Neural cell (in vitro differentiated cells): ENCODE results near the gene LIPM. TPM values are rescaled to one million over a fixed set of nuclear protein-coding genes. Genes with fewer than 3 reads are reported as not detected.

Experiments used
- H2AFZ ChIP-seq: fragments of 200-600, 300-800 bp; sonication (generic), shearing (Covaris generic); 2 replicates; pipeline ENCODE4 v1.6.0; 2014; ENCODE audit warnings: low read depth, mild to moderate bottlenecking, antibody characterized with exemption, low read length, moderate library complexity
- H3F3A ChIP-seq: fragments of 200-600 bp; shearing (Covaris generic); 2 replicates; pipeline ENCODE4 v1.6.1; 2016; ENCODE audit warnings: mild to moderate bottlenecking, moderate library complexity, mixed read lengths, antibody characterized with exemption, low read length; ENCODE audit not compliant: insufficient read depth, poor library complexity, severe bottlenecking
- H3K27ac ChIP-seq: fragments of 200-600, 300-800 bp; sonication (generic), shearing (Covaris generic); 2 replicates; pipeline ENCODE4 v1.5.1; 2014; ENCODE audit warnings: mild to moderate bottlenecking, low read length, moderate library complexity
- H3K27me3 ChIP-seq: fragments of 300-800, 200-600 bp; sonication (generic), shearing (Covaris generic); 2 replicates; pipeline ENCODE4 v1.6.0; 2014; ENCODE audit warnings: mild to moderate bottlenecking, low read depth, low read length, moderate library complexity; ENCODE audit not compliant: insufficient read depth
- H3K36me3 ChIP-seq: fragments of 300-800, 200-600 bp; sonication (generic), shearing (Covaris generic); 2 replicates; pipeline ENCODE4 v1.5.1; 2014; ENCODE audit warnings: mild to moderate bottlenecking, antibody characterized with exemption, low read length, moderate library complexity; ENCODE audit not compliant: insufficient read depth
- H3K4me2 ChIP-seq: fragments of 300-800, 200-600 bp; sonication (generic), shearing (Covaris generic); 2 replicates; pipeline ENCODE4 v1.6.0; 2014; ENCODE audit warnings: mild to moderate bottlenecking, low read length
- H3K4me3 ChIP-seq: fragments of 300-800, 200-600 bp; sonication (generic), shearing (Covaris generic); 2 replicates; pipeline ENCODE4 v1.5.1; 2014; ENCODE audit warnings: mild to moderate bottlenecking, low read length, moderate library complexity
- H3K79me2 ChIP-seq: fragments of 200-600 bp; shearing (Covaris generic); replicated peaks from 2 replicates; pipeline ENCODE4 v1.6.0; 2014; ENCODE audit warnings: mild to moderate bottlenecking, low read length, moderate library complexity; ENCODE audit not compliant: insufficient read depth
- H3K9ac ChIP-seq: fragments of 300-800, 200-600 bp; sonication (generic), shearing (Covaris generic); 2 replicates; pipeline ENCODE4 v1.6.1; 2016; ENCODE audit warnings: mild to moderate bottlenecking, low read length, mixed read lengths
- H3K9me2 ChIP-seq: fragments of 200-600 bp; shearing (Covaris generic); 2 replicates; pipeline ENCODE4 v1.6.1; 2016; ENCODE audit warnings: mild to moderate bottlenecking, low read length, mixed read lengths; ENCODE audit not compliant: insufficient read depth
- H3K9me3 ChIP-seq: fragments of 200-600, 300-800 bp; sonication (generic), shearing (Covaris generic); 2 replicates; pipeline ENCODE4 v1.6.1; 2016; ENCODE audit warnings: mild to moderate bottlenecking, mixed run types, low read length, moderate library complexity, mixed read lengths
- H4K20me1 ChIP-seq: fragments of 200-600 bp; shearing (Covaris generic); 2 replicates; pipeline ENCODE4 v1.6.1; 2016; ENCODE audit warnings: mild to moderate bottlenecking, mixed run types; ENCODE audit not compliant: insufficient read depth
- CTCF ChIP-seq: fragments of 450-650 bp; IDR thresholded peaks from 2 replicates; pipeline ENCODE4 v1.5.1; 2014; ENCODE audit warnings: antibody characterized with exemption, mild to moderate bottlenecking, moderate library complexity; ENCODE audit not compliant: poor library complexity, severe bottlenecking
- EP300 ChIP-seq: fragments of 450-650 bp; conservative IDR thresholded peaks from 2 replicates; pipeline ENCODE4 v1.6.1; 2014; ENCODE audit warnings: antibody characterized with exemption, mild to moderate bottlenecking, moderate library complexity; ENCODE audit not compliant: poor library complexity, severe bottlenecking
- EZH2 ChIP-seq: fragments of 200-600, 300-800 bp; shearing (Covaris generic), sonication (generic); IDR thresholded peaks from 2 replicates; pipeline ENCODE4 v1.6.1; 2014; ENCODE audit warnings: antibody characterized with exemption, low read length, borderline replicate concordance, mild to moderate bottlenecking; ENCODE audit not compliant: insufficient read depth, poor library complexity, severe bottlenecking
- MXI1 ChIP-seq: fragments of 450-650 bp; conservative IDR thresholded peaks from 2 replicates; pipeline ENCODE4 v1.6.1; 2014; ENCODE audit warnings: antibody characterized with exemption, mild to moderate bottlenecking; ENCODE audit not compliant: poor library complexity, severe bottlenecking
- POLR2AphosphoS5 ChIP-seq: IDR thresholded peaks from 2 replicates; pipeline ENCODE4 v1.6.1; 2012
- RAD21 ChIP-seq: fragments of 450-650 bp; conservative IDR thresholded peaks from 2 replicates; pipeline ENCODE4 v1.6.1; 2014; ENCODE audit warnings: antibody characterized with exemption, mild to moderate bottlenecking, moderate library complexity
- SMC3 ChIP-seq: fragments of 450-650 bp; conservative IDR thresholded peaks from 2 replicates; pipeline ENCODE4 v1.6.1; 2014; ENCODE audit warnings: antibody characterized with exemption, mild to moderate bottlenecking, moderate library complexity; ENCODE audit not compliant: poor library complexity
- TAF1 ChIP-seq: IDR thresholded peaks from 2 replicates; pipeline ENCODE4 v1.6.1; 2012; ENCODE audit warnings: low read depth
- polyA plus RNA-seq: library from polyadenylated mRNA; depleted of rRNA; stranded (reverse); fragments of >200 nt; gene quantifications from 2 replicates; pipeline ENCODE4 v1.2.3, GENCODE V29; 2014
- TF ChIP-seq, protein P1 (sequence below): IDR thresholded peaks from 2 replicates; pipeline ENCODE4 v1.6.1; 2012; ENCODE audit warnings: borderline replicate concordance

Gene LIPM
- polyA plus RNA-seq, 1 donor from 2014 or later, result not detected

DNA sequence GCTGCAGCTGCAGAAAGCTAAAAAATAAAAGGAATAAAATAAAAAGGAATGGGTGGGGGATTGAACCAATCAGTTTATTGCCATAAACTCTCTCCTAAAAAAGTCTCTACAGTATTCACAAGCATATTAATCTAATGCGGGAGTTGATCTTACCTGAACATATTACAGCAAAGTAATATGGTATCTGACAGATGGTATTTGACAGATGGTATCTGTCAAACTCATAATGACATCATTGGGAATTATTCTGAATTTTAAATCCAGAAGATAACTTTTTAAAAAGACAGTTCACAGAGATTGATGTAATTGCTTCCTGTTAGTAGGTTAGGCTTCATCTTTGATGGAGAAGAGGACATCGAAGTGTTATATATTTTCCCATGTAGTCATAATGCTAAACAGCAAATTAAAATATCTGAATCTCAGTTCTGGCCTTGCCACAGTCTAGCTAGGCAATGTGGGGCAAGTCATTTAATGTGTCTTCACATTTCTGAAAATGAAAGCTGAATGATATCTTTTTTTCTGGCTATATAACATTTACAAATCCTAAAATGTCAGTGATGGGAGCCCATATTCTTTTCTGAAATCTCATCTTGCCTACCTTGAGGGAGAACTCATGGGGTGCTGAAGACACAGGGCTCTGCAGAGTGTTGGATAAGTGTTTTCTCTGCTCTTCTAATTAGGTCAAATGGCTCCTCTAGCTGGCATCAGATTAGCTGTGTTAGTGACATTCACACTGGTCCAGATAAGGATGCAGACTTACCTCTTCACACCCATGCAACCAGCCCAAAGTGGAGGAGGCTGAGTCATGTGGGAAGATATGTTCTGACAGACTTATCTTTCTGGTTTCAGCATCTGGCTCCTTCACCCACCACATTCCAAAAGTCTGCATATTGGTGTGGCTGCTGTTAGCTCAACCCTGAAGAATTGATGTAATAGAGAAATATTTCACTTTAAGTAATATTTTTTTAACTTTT lies 2.1 kb upstream of the LIPM start:
- Histone ChIP-seq H4K20me1 (no peaks in the 10 kb centered on the region), H3K27me3 (no peaks in the 10 kb centered on the region), H3K36me3 (no peaks in the 10 kb centered on the region), H3K4me3 (no peak overlapping the region), H3K27ac (peak overlapping the region; percentile 47), H3K9ac (no peak overlapping the region), H3K9me3 (no peaks in the 10 kb centered on the region), H3K79me2 (no peaks in the 10 kb centered on the region), H3K9me2 (no peaks in the 10 kb centered on the region), H3F3A (no peaks in the 10 kb centered on the region), H2AFZ (no peak overlapping the region), H3K4me2 (no peak overlapping the region)
- TF ChIP-seq RAD21, result no peak
- TF ChIP-seq EP300, result peak; percentile 78

- TF ChIP-seq EP300 (no peak), POLR2AphosphoS5 (no peak), MXI1 (no peak), TAF1 (no peak), EZH2 (no peak), RAD21 (no peak), CTCF (no peak), SMC3 (no peak)
- TF ChIP-seq, protein P1, sequence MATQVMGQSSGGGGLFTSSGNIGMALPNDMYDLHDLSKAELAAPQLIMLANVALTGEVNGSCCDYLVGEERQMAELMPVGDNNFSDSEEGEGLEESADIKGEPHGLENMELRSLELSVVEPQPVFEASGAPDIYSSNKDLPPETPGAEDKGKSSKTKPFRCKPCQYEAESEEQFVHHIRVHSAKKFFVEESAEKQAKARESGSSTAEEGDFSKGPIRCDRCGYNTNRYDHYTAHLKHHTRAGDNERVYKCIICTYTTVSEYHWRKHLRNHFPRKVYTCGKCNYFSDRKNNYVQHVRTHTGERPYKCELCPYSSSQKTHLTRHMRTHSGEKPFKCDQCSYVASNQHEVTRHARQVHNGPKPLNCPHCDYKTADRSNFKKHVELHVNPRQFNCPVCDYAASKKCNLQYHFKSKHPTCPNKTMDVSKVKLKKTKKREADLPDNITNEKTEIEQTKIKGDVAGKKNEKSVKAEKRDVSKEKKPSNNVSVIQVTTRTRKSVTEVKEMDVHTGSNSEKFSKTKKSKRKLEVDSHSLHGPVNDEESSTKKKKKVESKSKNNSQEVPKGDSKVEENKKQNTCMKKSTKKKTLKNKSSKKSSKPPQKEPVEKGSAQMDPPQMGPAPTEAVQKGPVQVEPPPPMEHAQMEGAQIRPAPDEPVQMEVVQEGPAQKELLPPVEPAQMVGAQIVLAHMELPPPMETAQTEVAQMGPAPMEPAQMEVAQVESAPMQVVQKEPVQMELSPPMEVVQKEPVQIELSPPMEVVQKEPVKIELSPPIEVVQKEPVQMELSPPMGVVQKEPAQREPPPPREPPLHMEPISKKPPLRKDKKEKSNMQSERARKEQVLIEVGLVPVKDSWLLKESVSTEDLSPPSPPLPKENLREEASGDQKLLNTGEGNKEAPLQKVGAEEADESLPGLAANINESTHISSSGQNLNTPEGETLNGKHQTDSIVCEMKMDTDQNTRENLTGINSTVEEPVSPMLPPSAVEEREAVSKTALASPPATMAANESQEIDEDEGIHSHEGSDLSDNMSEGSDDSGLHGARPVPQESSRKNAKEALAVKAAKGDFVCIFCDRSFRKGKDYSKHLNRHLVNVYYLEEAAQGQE, result no peak
- Histone ChIP-seq H3K4me2 (no peak overlapping the region), H3K9ac (no peak overlapping the region), H2AFZ (no peak overlapping the region), H3K27me3 (no peaks in the 10 kb centered on the region), H3F3A (no peaks in the 10 kb centered on the region), H3K9me3 (no peaks in the 10 kb centered on the region), H3K79me2 (no peaks in the 10 kb centered on the region), H3K4me3 (no peak overlapping the region), H3K36me3 (no peaks in the 10 kb centered on the region), H4K20me1 (no peaks in the 10 kb centered on the region), H3K9me2 (no peaks in the 10 kb centered on the region), H3K27ac (no peak overlapping the region)
These were observed 1.1 kb downstream of the LIPM start for GRCh38 chr10:88803641-88804040.
